Inflammatory macrophage (primary cell): ENCODE measurements around the gene ZFP1.
"Not testable (repeated sequence)": the region's sequence is repeated elsewhere in the genome, so short reads cannot be mapped to it uniquely, and the experiment has no call there.

Experiments used
- DNase-seq, 2 donors: peaks; one replicate each; pipeline ENCODE4 v3.0.0-alpha.2; 2020 to 2022

ZFP1 gene

DNA sequence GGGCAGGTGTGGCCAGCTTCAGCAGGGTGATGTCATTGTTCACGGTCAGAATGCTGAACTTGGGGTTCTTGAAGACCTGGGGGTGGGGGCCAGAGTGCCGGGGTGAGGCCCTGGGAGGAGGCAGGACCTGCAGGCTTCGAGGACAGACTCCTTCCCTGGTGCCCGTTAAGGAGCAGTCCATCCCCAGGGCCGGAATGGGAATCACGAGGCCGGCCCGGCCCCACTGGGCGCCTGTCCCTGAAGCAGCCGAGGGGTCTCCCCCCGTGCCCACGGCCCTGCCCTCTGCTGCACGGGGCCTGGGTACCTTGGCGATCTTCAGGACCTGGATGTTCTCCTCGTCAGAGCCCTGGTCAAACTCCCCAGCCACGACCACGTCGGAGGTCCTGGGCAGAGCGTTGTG is 57.1 kb downstream of the ZFP1 start:
- not testable (repeated sequence) for DNase-seq

DNA sequence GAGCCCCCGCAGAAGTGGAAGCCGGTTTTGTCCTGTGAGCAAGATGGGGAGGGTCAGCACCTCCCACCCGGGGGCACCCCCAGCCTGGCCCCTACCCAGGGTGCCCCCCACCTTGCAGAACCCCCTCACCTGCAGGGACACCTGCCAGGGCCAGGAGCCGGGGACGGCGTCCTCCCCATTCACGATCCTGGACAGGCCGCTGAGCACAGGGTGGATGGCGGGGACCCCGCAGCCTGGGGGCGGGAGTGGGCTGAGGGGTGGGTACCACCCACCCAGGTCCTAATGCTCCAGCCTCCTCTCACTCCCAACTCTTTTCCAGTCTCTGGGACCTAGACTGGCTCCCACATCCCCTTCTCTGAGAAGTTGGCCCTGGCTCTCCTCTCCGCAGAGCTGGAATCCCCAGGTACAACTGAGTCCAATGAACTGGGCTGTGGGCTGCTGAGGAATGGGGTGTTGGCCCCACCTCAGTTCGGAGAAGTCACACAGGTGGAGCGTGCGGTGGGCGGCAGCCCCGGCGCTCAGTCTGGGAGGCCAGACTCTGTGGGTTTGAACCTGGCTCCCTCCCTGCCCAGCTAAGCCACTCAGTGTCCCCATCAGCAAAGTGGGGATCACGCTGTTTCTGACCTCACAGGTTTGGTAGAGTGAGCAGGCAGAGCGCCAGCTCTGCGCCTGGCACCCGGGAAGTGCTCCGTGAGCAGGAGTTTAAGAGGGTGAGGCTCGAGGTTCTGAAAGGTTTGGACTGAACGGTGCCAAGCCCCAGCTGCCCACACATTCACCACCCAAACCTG is 57.8 kb downstream of the ZFP1 start:
- DNase-seq = not testable (repeated sequence)

DNA sequence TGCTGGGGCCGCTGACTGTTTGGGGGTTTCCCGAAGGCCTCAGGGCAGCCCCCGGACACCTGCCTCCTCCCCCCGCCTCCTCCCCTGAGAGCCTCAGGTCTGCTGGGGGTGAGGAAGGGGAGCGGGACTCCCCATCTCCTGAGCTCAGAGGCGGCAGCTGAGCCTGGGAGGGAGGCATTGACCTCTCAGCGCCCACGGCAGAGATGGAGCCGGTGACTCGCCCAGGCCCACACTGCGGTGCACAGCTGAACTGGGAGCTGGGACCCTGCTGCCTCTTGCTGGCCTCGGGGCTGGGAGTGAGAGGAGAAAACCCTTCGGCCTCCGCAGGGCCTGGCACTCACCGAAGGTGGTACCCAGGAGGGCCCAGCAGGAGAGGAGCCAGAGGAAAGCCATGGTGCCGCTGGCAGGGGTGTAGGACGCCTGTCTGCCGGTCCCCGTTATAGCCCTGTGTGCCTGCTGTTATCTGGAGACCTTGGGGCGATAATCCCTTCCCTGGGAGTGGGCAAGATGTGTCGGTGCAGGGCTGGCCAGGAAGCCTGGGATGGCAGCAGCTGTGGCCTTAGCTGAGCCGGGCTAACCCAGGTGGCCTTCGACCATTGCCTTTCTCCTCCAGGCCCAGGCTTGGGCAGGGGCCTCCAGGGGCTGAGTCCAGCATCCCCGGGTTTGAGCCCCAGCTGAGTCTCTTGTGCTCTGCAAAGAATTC is 58.6 kb downstream of the ZFP1 start, which contains the start of gene CTRB2:
TSS of gene CTRB2 (minus strand) at position 413 of the 703 bp plus-strand sequence. CDS start at position 393, 20 bp downstream.
- DNase-seq = no peak

DNA sequence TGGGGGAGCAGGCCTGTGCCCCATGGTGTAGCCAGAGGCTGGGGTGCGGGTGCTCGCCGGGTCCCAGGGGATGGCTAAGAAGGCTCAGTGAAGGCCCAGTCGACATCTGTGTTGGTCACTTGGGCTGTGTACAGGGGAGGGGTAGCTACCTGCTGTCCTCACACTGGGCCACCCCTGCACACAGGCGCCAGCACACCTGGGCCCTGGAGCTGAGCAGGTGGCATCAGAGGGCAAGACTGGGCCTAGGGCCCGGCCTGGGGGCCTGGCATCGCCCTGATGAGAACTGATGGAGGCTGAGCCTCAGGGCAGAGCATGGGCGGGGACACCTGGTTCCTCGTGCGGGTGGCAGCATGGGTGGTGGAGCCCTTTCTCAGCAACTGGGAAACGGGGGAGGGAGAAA is 59.5 kb downstream of the ZFP1 start:
- no peak for DNase-seq

DNA sequence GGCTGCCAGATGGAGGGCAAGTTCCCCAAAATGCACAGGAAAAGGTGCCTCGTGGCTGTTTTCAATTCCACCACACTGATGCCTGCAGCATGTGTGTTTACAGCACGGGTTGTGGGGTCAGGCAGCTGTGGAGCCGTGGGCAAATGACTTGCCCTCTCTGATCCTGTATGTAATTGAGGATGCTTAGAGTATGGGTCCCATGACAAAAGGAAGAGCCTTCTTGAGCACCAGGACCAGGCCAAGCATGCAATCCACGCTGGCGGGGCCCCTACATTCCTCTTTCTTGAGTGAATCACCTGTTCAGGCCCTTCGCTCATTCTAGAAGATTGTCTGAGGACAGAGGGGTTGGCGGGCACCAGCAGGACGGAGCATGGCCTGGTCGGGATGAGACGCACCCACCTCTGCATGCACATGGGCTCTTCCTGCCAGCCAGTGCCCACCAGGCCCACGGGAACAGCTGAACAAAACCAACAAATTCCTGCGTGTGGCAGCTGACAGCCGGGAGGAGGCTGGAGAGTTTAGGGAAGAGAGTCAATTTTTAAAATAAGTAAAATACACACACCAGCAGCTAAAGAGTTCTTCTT is 60.0 kb downstream of the ZFP1 start:
- DNase-seq = no peak

DNA sequence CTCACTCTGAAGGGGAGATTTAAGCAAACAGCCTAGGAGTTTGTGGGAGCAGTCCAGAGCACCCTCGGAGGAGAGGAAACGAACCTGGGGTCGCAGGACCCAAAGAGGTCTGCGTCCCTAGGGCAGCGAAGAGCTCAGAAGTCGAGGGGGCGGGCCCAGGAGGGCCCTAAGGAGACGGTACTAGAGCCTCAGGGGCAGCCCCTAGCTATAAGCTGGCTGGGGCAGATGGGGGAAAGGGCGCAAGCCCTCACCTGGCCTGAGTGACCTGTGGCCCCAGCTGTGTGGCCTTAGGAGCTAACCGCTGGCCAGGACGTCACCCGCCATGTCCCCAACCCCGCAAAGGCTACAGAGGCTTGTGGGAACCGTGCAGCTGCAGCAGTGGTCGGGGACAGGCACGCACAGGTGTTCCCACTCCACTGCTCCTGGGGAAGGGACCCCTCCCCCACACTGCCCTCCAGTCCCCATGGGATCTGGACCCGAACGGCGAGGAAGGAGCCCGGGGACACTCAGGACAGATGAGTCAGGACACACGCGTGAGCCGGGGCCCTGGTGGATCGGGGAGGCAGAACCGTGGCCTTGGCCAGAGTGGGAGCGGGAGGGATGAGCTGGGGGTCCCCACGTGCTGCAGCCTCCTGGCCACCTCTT is 60.7 kb downstream of the ZFP1 start:
- DNase-seq = no peak

DNA sequence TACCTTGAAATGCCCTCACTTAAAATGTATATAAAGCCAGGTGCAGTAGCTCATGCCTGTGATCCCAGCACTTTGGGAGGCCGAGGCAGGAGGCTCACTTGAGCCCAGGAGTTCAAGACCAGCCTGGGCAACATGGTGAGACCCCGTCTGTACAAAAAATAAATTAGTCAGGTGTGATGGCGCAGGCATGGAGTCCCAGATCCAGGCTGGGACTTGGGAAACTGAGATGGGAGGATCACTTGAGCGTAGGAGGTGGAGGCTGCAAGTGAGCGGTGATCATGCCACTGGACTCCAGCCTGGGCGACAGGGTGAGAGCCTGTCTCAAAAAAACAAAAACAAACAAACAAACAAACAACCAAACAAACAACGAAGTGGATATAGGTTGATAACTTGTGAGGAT is 61.2 kb downstream of the ZFP1 start:
- not testable (repeated sequence) for DNase-seq

DNA sequence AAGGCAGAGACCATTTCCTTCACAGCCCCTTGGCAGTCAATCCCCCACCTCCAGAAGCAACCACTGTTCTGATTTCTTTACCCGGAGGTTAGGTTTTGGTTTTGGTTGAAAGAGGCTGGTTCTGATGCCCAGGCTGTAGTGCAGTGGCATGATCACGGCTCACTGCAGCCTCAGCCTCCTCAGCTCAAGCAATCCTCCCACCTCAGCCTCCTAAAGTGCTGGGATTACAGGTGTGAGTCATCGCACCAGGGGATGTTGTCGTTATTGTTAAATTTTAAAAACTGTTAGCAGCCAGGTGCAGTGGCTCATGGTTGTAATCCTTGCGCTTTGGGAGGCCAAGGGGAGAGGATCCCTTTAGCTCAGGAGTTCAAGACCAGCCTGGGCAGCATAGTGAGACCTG is 61.6 kb downstream of the ZFP1 start:
- DNase-seq = no peak

DNA sequence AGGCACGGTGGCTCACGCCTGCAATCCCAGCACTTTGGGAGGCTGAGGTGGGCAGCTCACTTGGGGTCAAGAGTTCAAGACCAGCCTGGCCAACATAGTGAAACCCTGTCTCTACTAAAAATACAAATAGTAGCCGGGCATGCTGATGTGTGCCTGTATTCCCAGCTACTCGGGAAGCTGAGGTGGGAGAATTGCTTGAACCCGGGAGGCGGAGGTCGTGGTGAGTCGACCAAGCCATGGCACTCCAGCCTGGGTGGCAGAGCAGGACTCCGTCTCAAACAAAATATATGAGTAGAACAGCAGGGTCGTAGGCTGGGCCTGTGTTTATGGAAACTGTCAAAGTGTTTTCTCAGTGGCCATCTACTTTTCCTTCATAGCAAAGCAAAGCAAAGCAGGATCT is 63.0 kb downstream of the ZFP1 start:
- DNase-seq = not testable (repeated sequence)

DNA sequence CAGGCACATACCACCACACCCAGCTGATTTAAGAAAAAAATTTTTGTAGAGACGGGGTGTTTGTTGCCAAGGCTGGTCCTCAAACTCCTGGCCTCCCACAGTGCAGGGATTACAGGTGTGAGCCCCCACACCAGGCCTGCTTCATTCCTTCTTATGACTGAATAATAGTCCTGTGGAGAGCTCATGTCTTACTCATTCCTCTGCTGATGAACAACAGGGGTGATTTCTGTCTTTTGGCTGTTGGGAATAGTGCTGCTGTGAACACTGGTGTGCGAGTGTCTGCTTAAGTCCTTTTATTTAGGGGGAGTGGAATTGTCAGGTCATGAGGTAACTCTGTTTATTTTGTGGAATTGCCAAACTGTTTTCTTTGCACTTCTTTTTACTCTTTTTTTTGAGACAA is 67.8 kb downstream of the ZFP1 start:
- no peak for DNase-seq

DNA sequence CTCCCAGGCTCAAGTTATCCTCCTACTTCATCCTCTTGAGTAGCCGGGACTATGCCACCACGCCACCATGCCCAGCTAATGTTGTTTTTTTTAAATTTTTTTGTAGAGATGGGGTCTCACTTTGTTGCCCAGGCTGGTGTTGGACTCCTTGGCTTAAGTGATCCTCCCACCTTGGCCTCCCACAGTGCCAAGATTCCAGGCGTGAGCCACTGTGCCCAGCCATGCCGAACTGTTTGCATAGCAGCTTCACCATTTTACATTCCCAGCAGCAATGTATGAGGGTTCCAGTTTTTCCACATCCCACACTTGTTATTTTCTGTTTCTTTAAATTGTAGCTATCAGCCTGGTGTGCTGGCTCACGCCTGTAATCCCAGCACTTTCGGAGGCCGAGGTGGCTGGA is 68.3 kb downstream of the ZFP1 start:
- no peak for DNase-seq

DNA sequence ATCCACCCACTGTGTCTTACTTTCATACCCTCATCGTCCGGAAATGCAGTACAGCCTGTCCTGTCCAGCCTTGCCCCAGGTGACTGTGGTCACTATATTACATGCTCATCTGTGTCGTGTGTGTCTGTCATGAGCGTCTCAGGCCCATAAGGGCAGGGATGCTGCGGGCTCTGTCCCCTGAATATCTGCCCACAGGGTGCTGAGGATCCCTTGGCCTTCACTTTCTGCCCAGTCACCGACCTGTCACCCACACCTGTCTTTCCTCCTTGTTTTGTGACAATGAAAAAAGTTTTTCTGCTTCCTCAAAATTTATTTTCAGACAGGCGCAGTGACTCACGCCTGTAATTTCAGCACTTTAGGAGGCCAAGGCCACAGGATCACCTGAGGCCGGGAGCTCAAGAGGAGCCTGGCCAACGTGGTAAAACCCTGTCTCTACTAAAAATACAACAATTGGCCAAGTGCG is 69.1 kb downstream of the ZFP1 start:
- no peak for DNase-seq

DNA sequence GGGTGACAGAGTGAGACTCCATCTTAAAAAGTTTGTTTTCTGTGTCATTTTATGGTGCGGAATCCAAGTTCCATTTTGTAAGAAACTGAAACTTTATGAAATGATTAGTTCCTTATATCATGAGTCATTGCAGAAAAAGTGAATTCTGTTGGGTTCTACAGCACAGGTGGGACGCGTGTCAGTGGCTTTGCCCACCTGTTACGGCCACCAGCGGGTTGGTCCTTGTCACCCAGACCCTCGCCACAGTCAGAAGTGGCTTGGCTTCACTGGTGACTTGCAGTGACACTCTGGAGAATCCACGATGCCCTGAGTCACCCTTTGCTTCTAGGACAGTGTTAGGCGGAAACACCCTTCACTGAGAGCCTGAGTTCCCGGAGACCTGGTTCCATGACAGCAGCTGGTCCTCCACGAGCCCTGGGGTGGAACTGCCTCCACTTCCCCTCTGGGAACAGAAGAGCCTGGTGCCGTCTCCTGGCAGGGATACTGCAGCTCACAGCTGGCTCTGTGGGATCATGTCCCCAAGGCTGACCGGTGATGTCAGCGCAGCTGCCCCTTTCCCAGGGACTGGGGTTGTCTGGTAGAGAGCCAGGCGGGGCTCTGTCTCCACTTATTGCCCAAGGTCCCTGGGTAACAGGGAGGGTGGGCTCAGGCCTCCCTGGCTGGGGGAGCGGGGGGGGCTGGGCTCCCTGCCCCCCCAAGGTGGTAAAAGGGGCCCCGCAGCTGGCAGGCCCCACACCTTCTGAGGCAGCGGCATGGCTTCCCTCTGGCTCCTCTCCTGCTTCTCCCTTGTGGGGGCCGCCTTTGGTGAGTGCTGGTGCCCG is 70.1 kb downstream of the ZFP1 start, which contains the start of gene CTRB1:
TSS of gene CTRB1 (plus strand) at position 733 of the 821 bp plus-strand sequence. CDS start at position 753, 20 bp downstream.
- DNase-seq = no peak

DNA sequence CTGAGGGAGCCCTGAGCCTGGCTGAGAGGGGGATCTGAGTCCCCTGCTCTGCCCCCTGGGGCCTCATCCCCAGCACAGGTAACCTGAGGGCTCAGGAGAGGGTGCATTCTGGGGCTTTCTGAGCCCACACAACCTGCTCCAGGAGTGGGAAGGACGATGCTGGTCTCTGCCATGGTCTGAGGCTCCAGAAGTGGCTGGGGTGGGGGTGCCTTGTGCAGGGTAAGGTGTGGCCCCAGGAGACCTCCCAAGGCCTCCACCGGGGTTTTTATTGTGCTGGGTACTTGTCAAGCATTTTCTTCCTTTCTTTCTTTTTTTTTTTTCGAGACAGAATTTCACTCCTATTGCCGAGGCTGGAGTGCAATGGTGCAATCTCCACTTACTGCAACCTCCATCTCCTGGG is 70.8 kb downstream of the ZFP1 start:
- DNase-seq = no peak

DNA sequence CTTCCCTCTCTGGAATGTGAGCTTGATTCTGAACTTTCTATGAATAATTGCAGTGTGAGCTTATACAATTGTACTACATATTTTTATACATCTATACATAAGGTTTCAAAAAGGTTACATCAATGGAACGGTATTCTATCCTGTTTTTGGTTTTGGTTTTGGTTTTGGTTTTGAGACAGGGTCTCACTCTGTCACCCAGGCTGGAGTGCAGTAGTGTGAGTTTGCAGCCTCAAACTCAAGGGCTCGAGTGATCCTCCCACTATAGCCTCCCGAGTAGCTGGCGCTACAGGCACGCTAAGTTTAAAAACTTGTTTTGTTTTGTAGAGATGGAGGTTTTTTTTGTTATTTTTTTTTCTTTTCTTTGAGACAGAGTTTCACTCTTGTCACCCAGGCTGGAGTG is 71.5 kb downstream of the ZFP1 start:
- DNase-seq = no peak
